Measurements from ENCODE around the gene FCER1A. TPM values are rescaled to one million over a fixed set of nuclear protein-coding genes. Genes with fewer than 3 reads are reported as not detected.

The FCER1A gene
- total RNA-seq, 1 donor from 2014 or later = not detected

GRCh38 chr1:159318784-159319551, 16.8 kb downstream of the FCER1A start:
- no peaks in the 10 kb centered on the region for H3K36me3 Mint-ChIP-seq (ENCODE audit: unreplicated experiment)
- H3K9me3 Mint-ChIP-seq (ENCODE audit: unreplicated experiment) = peaks cover 3% of the 10 kb centered on the region
- no peak overlapping the region for H3K4me3 Mint-ChIP-seq (ENCODE audit: unreplicated experiment)
- no peak for DNase-seq (ENCODE audit: extremely low spot score, unreplicated experiment)
- H3K27me3 Mint-ChIP-seq (ENCODE audit: unreplicated experiment) = no peaks in the 10 kb centered on the region
- no peak for TF ChIP-seq CTCF (IDR thresholded peaks at IDR 0.05)
- H3K4me1 Mint-ChIP-seq (ENCODE audit: unreplicated experiment) = no peaks in the 10 kb centered on the region
- H3K27ac Mint-ChIP-seq (ENCODE audit: unreplicated experiment) = no peak overlapping the region

GRCh38 chr1:159334797-159335196, 32.7 kb downstream of the FCER1A start:
- no peak for TF ChIP-seq CTCF (IDR thresholded peaks at IDR 0.05)
- Mint-ChIP-seq H3K36me3 (ENCODE audit: unreplicated experiment) (no peaks in the 10 kb centered on the region), H3K4me3 (ENCODE audit: unreplicated experiment) (no peak overlapping the region), H3K27me3 (ENCODE audit: unreplicated experiment) (no peaks in the 10 kb centered on the region), H3K4me1 (ENCODE audit: unreplicated experiment) (no peaks in the 10 kb centered on the region), H3K9me3 (ENCODE audit: unreplicated experiment) (peaks cover 4% of the 10 kb centered on the region), H3K27ac (ENCODE audit: unreplicated experiment) (no peak overlapping the region)
- DNase-seq (ENCODE audit: extremely low spot score, unreplicated experiment) = no peak

GRCh38 chr1:159338018-159338417, 35.9 kb downstream of the FCER1A start:
- no peaks in the 10 kb centered on the region for H3K27me3 Mint-ChIP-seq (ENCODE audit: unreplicated experiment)
- DNase-seq (ENCODE audit: extremely low spot score, unreplicated experiment) = no peak
- H3K9me3 Mint-ChIP-seq (ENCODE audit: unreplicated experiment) = peaks cover 4% of the 10 kb centered on the region
- no peak overlapping the region for H3K4me3 Mint-ChIP-seq (ENCODE audit: unreplicated experiment)
- no peaks in the 10 kb centered on the region for H3K4me1 Mint-ChIP-seq (ENCODE audit: unreplicated experiment)
- H3K27ac Mint-ChIP-seq (ENCODE audit: unreplicated experiment) = no peak overlapping the region
- TF ChIP-seq CTCF (IDR thresholded peaks at IDR 0.05) = no peak
- H3K36me3 Mint-ChIP-seq (ENCODE audit: unreplicated experiment) = no peaks in the 10 kb centered on the region

- Mint-ChIP-seq H3K27me3 (ENCODE audit: unreplicated experiment) (no peaks in the 10 kb centered on the region), H3K4me3 (ENCODE audit: unreplicated experiment) (no peak overlapping the region), H3K36me3 (ENCODE audit: unreplicated experiment) (no peaks in the 10 kb centered on the region), H3K9me3 (ENCODE audit: unreplicated experiment) (peaks cover 4% of the 10 kb centered on the region), H3K4me1 (ENCODE audit: unreplicated experiment) (no peaks in the 10 kb centered on the region), H3K27ac (ENCODE audit: unreplicated experiment) (no peak overlapping the region)
- no peak for TF ChIP-seq CTCF (IDR thresholded peaks at IDR 0.05)
- DNase-seq (ENCODE audit: extremely low spot score, unreplicated experiment) = no peak
Measured at GRCh38 chr1:159339536-159339935, 37.4 kb downstream of the FCER1A start.

- DNase-seq (ENCODE audit: extremely low spot score, unreplicated experiment) = no peak
- H3K27me3 Mint-ChIP-seq (ENCODE audit: unreplicated experiment) = no peaks in the 10 kb centered on the region
- no peaks in the 10 kb centered on the region for H3K9me3 Mint-ChIP-seq (ENCODE audit: unreplicated experiment)
- no peaks in the 10 kb centered on the region for H3K36me3 Mint-ChIP-seq (ENCODE audit: unreplicated experiment)
- no peak overlapping the region for H3K27ac Mint-ChIP-seq (ENCODE audit: unreplicated experiment)
- no peak overlapping the region for H3K4me3 Mint-ChIP-seq (ENCODE audit: unreplicated experiment)
- H3K4me1 Mint-ChIP-seq (ENCODE audit: unreplicated experiment) = no peaks in the 10 kb centered on the region
- no peak for TF ChIP-seq CTCF (IDR thresholded peaks at IDR 0.05)
Measured at GRCh38 chr1:159341736-159342135, 39.6 kb downstream of the FCER1A start.
